H1 (cell line): ENCODE results near the gene GPR101. TPM values are rescaled to one million over a fixed set of nuclear protein-coding genes. Genes with fewer than 3 reads are reported as not detected.

ENCODE experiments used
- BRCA1 ChIP-seq: IDR thresholded peaks from 2 replicates; pipeline ENCODE4 v1.6.1; 2012; ENCODE audit warnings: low read depth, low read length, improper control_type of control experiment
- CEBPB ChIP-seq: IDR thresholded peaks from 2 replicates; pipeline ENCODE4 v1.6.1; 2012; ENCODE audit warnings: low read depth, low read length
- CHD1 ChIP-seq: IDR thresholded peaks from 2 replicates; pipeline ENCODE4 v1.6.1; 2012; ENCODE audit warnings: low read depth, low read length, improper control_type of control experiment
- CTBP2 ChIP-seq: IDR thresholded peaks from 2 replicates; pipeline ENCODE4 v1.7.0; 2011; ENCODE audit warnings: borderline replicate concordance, mild to moderate bottlenecking, moderate library complexity, mixed read lengths, low read length; ENCODE audit not compliant: insufficient read depth, insufficient read length
- HDAC2 ChIP-seq, 2 experiments: fragments of 300-600 bp in 1 of 2; sonication (generic) in 1 of 2; IDR thresholded peaks; 2 replicates each; pipeline ENCODE4 v1.6.1; 2011 to 2012; ENCODE audit warnings: low read depth in 2 of 2, low read length in 2 of 2, mild to moderate bottlenecking in 2 of 2, moderate library complexity in 2 of 2, borderline replicate concordance in 1 of 2, inconsistent platforms in 1 of 2
- RBBP5 ChIP-seq: IDR thresholded peaks from 2 replicates; pipeline ENCODE4 v1.7.1; 2012; ENCODE audit warnings: low read depth, mild to moderate bottlenecking, inconsistent platforms, low read length, moderate library complexity, borderline replicate concordance
- SIX5 ChIP-seq: IDR thresholded peaks from 2 replicates; pipeline ENCODE4 v1.6.1; 2011; ENCODE audit warnings: mild to moderate bottlenecking, low read depth, low read length
- TCF12 ChIP-seq: IDR thresholded peaks from 2 replicates; pipeline ENCODE4 v1.6.1; 2011; ENCODE audit warnings: low read depth, mild to moderate bottlenecking, low read length
- polyA plus RNA-seq, 7 experiments: library from polyadenylated mRNA; depleted of rRNA in 3 of 7; stranded (reverse) in 5 of 7; unstranded in 2 of 7; fragments of >200 nt in 5 of 7; fragments of 200-250 nt in 2 of 7; gene quantifications; 1 replicate in 5 of 7; 2 replicates in 1 of 7; 4 replicates in 1 of 7; pipeline versions ENCODE4 v1.2.1 to v1.2.3, GENCODE V29; 2011 to 2013; ENCODE audit warnings: missing spikeins in 2 of 7, mixed read lengths in 2 of 7
- total RNA-seq: library from RNA; stranded (reverse); fragmentation: NEBNext Ultra II Directional; extraction: Animal tissue kit (Norgen Biotek cat#: 25700); gene quantifications from 2 replicates; pipeline ENCODE4 v1.2.1, GENCODE V29; 2021
- TF ChIP-seq, protein P1 (sequence below): IDR thresholded peaks from 2 replicates; pipeline ENCODE4 v1.6.1; 2012; ENCODE audit warnings: inconsistent platforms

Gene GPR101
- total and polyA plus RNA-seq, 2 of the 8 experiments (the other 6 are each of a cell fraction or from before 2014, with no cell fraction given): not detected

- TF ChIP-seq SIX5 (no peak), CEBPB (no peak), TCF12 (no peak), CHD1 (no peak), CTBP2 (no peak), RBBP5 (no peak), BRCA1 (no peak), HDAC2 (IDR thresholded peaks at IDR 0.05; ENCODE audit: borderline replicate concordance in 1 of 2, low read depth in 2 of 2, low read length in 2 of 2) (no peak)
- TF ChIP-seq, protein P1, sequence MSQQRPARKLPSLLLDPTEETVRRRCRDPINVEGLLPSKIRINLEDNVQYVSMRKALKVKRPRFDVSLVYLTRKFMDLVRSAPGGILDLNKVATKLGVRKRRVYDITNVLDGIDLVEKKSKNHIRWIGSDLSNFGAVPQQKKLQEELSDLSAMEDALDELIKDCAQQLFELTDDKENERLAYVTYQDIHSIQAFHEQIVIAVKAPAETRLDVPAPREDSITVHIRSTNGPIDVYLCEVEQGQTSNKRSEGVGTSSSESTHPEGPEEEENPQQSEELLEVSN: no peak
These were observed 11.1 kb upstream of the GPR101 start (continued) for GRCh38 chrX:137044893-137045292.
